Measurements from ENCODE around the gene ZSWIM5. TPM values are rescaled to one million over a fixed set of nuclear protein-coding genes. Genes with fewer than 3 reads are reported as not detected.

Gene ZSWIM5
- total RNA-seq, 1 experiment from 2014 or later, result 0.56 TPM

DNA sequence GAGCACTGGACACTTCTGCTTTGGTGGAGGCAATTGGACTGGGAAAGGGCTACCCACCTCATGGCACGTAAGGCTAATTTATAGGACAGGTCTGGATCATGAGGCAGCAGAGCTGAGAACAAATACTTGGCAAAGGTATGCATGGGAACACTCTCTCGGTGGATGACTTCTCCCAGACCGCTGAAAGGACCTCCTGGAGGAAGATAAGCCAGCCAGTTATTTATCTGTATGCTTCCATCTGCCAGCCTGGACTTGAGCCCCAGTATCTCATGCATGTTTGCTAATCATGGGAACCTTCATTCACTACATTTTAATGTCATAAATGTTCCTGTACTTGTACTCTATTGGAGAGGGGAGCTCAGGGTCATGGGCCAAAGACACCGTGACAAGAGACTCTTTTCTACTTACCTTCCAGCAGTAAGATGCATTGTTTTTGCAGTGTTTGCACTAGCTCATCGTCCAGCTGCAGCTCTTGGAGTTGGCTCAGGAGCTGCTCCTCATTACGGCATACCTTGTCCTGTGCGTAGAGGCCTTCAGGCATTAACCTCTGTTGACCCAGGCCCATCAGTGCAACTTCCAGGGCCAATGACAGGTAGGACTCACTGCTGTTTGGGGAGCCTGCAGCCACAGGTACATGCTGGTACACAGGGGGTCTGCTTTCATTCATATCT lies 170.6 kb downstream of the ZSWIM5 start:
- Histone ChIP-seq H3K9me3 (no peaks in the 10 kb centered on the region), H3K4me3 (no peak overlapping the region), H3K27me3 (no peaks in the 10 kb centered on the region), H3K36me3 (no peaks in the 10 kb centered on the region)
- DNase-seq, result no peak

DNA sequence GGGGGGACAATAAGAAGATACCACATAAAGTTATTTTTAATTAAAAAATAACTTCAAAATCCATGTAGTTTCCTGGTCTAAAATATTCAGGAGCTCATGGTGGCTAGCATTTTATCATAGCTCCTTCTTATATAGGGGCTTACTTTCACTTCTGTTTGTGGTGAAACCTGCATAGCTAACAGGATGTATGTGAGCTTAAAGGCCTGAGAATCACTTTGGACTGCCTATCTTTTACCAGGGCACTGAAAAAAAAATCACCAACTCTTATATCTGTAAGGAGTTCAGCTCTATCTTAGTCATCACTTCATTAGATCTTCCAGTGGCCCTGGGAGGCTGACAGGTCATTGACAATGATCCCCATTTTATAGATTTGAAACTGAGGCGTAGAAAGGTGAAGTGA lies 173.0 kb downstream of the ZSWIM5 start:
- Histone ChIP-seq H3K4me3 (no peak overlapping the region), H3K9me3 (no peaks in the 10 kb centered on the region), H3K36me3 (no peaks in the 10 kb centered on the region), H3K27me3 (no peaks in the 10 kb centered on the region)
- no peak for DNase-seq

DNA sequence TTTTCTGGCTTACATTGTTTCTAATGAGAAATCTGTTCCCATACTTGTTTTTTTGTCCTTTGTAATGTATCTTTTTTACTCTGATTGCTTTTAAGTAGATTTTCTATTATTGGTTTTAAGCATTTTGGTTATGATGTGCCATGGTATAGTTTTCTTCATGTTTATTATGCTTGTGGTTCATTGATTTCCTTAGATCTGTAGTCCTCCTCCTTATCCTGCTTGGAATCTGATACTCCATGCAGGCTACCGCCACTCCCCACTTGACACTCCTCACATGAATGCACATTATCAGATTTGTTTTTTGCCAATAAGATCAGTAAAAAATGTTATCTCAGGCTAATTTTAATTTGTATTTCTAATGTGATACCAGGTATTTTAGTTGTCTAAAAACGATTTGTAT lies 173.6 kb downstream of the ZSWIM5 start:
- H3K4me3 ChIP-seq, result no peak overlapping the region
- H3K27me3 ChIP-seq, result no peaks in the 10 kb centered on the region
- no peak for DNase-seq
- no peaks in the 10 kb centered on the region for H3K9me3 ChIP-seq
- no peaks in the 10 kb centered on the region for H3K36me3 ChIP-seq

DNA sequence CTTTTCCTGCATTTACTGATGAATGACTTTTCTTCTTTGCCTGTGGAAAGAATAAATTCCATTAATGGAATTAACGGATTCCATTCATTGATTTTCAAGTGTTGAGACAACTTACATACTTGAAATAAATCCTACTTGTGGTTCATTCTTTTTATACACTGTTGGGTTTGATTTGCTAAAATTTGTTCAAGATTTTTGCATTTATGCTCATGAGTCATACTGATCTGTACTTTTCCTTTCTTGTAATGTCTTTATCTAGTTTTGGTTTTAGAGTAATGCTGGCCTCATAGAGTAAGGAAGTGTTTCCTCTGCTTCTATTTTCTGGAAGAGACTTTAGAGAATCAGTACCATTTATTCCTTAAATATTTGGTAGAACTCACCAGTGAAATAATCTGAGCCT lies 180.0 kb downstream of the ZSWIM5 start:
- Histone ChIP-seq H3K27me3 (no peaks in the 10 kb centered on the region), H3K4me3 (no peak overlapping the region), H3K36me3 (no peaks in the 10 kb centered on the region), H3K9me3 (no peaks in the 10 kb centered on the region)
- no peak for DNase-seq

DNA sequence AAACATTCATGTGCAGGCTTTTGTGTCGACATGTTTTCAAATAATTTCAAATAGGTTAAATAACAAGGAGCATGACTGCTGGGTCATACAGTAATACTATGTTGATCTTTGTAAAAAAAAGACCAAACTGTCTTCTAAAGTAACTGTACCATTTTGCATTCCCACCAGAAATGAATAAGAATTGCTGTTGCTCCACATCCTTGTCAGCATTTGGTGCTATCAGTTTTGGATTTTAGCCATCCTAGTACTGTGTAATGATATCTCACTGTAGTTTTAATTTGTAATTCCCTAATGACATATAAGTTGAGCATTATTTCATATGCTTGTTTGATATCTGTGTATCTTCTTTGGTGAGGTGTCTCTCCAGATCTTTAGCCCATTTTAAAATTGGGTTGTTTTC lies 182.7 kb downstream of the ZSWIM5 start:
- H3K36me3 ChIP-seq, result no peaks in the 10 kb centered on the region
- no peaks in the 10 kb centered on the region for H3K27me3 ChIP-seq

DNA sequence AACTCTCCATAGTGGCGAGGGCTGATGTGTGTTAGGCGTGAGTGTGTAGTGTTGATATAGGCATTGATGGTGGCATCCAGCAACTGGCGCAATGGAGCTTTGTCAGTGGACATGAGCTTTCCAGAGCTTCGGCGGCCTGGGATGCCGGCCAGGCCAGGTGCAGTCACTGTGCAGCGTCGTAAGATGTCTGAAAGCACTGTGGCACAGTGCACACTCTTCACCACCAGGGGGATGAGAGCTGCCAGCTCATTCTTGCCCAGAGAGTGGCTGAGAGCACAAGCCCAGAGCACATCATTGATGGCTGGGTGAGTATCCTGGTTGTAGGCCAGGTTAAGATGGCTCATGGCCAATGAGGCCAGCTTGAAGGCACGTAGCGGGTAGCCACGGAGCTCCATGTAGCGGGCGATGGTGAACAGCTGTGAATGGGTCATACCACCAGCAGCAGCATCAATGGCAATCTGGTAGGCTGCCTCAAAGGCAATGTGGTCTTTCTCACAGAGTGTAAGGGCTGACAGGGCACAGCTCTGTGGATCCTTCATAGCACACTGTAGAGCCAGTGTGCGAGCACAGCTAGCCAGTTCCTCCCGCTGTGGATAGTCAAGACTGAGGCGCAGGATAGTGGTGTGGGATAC lies 187.7 kb downstream of the ZSWIM5 start:
- peak; percentile 53 for DNase-seq
- Histone ChIP-seq H3K36me3 (peaks cover 12% of the 10 kb centered on the region), H3K9me3 (no peaks in the 10 kb centered on the region), H3K4me3 (no peak overlapping the region), H3K27me3 (no peaks in the 10 kb centered on the region)

More for the DNA sequence above, 182.7 kb downstream of the ZSWIM5 start:
- no peaks in the 10 kb centered on the region for H3K9me3 ChIP-seq
- no peak for DNase-seq
- no peak overlapping the region for H3K4me3 ChIP-seq

DNA sequence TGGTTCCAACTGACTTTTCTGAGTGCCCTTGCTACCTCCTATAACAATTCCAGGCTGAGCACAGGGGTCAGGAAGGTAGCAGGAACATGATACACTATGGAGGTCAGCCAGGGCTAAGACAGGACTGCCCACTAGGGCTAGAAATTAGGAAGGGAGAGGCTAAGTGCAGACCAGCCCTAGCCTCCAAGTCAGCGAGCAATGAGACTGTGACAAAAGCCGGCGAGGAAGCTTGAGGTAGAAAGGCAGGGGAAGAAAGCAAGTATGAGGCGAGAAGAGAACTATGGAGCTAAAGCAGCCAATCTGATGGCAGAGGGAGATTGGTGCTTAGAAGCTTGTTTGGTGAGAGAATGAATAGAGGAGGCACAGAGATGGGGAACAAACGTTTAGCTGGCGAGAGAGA lies 189.6 kb downstream of the ZSWIM5 start:
- Histone ChIP-seq H3K4me3 (no peak overlapping the region), H3K36me3 (peaks cover 18% of the 10 kb centered on the region), H3K27me3 (no peaks in the 10 kb centered on the region), H3K9me3 (no peaks in the 10 kb centered on the region)
- DNase-seq, result no peak

DNA sequence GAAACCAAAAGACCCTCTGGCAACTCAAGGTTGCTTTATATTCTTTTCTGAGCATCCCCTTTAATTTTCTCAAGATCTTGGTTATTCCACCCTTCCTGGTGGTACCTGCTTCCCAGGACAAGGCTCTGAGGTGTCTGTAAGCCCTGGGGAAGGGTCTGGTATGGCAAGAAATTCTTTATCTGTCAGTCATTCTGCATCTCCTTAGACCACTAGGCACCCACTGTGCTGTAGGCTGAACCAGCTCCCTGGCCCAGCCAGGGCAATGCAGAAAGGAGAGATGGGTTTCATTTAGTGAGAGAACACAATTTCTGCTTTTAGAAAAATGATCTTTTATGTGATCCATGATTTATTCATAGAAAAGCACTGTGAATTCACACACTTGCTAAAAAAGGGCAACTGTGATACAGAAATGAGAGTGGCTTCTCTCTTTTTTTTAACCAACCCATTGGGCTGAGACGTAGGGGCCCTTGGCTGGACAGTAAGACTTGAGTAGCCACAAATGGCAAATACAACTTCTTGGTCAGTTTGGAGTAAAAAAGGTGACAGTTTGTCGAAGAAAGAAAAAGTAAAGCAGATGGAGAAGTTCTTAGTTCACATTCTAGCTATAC lies 190.2 kb downstream of the ZSWIM5 start:
- no peaks in the 10 kb centered on the region for H3K27me3 ChIP-seq
- H3K4me3 ChIP-seq, result no peak overlapping the region
- DNase-seq, result no peak
- H3K36me3 ChIP-seq, result peaks cover 18% of the 10 kb centered on the region
- no peaks in the 10 kb centered on the region for H3K9me3 ChIP-seq

DNA sequence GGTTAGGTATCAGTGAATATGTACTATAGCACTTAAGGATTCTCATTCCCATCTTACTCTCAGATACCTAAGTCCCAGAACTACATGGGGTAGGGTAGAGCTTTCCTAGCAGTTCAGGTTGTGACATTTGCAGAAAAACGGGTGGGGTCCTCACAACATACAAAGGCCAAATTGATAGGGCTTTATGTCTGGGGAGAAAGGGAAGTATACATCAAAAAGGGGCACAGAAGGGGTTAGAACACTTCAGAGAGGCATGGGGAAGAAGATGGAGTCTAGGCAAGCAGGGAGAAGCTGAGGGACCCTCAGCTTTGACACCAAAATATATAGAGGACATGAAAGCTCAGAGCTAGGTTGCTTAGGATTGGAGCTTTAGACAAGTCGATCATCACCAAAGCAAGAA lies 190.7 kb downstream of the ZSWIM5 start:
- no peak for DNase-seq
- no peak overlapping the region for H3K4me3 ChIP-seq
- H3K9me3 ChIP-seq, result no peaks in the 10 kb centered on the region
- H3K36me3 ChIP-seq, result peaks cover 18% of the 10 kb centered on the region
- no peaks in the 10 kb centered on the region for H3K27me3 ChIP-seq

DNA sequence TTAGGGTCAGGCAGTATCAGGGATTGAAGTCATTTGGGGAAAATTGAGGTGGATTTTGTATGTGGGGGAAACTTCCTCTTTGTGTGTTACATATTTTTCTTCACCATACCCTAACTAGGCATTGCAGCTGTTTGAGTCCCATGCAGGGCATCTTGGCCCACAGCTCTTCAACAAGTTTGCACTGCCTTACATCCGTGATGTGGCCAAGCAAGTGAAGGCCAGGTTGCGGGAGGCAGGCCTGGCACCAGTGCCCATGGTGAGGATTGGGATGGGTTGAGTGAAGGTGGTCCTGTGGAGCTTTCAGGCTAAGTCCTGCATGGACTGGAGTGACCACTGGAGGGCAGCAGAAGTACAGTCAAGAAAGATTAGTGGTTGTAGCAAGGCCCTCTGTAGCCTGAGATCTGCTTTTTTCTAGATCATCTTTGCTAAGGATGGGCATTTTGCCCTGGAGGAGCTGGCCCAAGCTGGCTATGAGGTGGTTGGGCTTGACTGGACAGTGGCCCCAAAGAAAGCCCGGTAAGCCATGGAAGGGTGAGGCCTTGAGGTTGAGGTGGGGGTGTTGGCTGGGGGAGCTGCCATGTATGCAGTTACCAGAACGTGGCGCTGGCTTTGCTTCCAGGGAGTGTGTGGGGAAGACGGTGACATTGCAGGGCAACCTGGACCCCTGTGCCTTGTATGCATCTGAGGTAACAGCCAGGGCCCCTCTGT lies 191.9 kb downstream of the ZSWIM5 start:
- peaks cover 18% of the 10 kb centered on the region for H3K36me3 ChIP-seq
- no peaks in the 10 kb centered on the region for H3K27me3 ChIP-seq
- H3K9me3 ChIP-seq, result no peaks in the 10 kb centered on the region
- peak; percentile 59 for DNase-seq
- H3K4me3 ChIP-seq, result no peak overlapping the region

DNA sequence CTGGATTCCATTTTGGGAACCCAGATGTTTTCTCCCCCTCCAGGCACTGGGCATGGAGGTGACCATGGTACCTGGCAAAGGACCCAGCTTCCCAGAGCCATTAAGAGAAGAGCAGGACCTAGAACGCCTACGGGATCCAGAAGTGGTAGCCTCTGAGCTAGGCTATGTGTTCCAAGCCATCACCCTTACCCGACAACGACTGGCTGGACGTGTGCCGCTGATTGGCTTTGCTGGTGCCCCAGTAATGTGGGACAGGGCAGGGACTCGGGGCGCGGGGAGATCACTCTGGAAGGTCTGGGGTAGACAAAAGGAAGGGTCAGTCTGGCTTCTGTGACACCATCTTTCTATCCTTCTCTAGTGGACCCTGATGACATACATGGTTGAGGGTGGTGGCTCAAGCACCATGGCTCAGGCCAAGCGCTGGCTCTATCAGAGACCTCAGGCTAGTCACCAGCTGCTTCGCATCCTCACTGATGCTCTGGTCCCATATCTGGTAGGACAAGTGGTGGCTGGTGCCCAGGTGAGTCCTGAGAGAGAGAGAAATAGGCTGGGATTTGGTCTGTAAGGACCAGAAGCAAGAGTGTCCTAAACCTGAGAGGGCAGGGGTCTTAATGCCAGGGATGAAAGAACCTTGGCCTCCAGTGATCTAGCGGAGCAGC lies 192.7 kb downstream of the ZSWIM5 start:
- no peak overlapping the region for H3K4me3 ChIP-seq
- peaks cover 23% of the 10 kb centered on the region for H3K36me3 ChIP-seq
- H3K9me3 ChIP-seq, result no peaks in the 10 kb centered on the region
- H3K27me3 ChIP-seq, result no peaks in the 10 kb centered on the region
- no peak for DNase-seq

DNA sequence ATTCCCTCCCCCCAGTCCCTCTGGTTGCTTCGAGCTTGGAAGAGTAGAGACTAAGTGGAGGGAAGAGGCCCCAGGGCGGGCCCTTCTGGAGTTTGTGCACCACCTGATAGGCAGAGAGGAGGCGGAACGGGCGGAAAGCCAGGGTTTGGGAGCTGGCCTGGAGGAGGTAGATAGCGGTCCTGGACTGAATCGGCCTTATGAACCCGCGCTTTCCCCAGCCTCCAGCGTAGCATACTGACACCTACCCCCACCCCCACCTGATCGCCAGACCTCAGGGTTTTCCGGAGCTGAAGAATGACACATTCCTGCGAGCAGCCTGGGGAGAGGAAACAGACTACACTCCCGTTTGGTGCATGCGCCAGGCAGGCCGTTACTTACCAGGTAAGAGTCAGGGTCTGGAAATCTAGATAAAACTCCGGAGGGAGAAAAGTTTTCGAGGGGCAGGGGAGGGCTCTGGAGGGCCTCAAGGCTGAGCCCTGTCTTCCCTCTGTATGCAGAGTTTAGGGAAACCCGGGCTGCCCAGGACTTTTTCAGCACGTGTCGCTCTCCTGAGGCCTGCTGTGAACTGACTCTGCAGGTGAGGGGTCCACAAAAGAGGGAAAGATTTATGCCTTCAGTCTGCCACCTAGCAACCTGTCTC lies 193.6 kb downstream of the ZSWIM5 start:
- Histone ChIP-seq H3K27me3 (no peaks in the 10 kb centered on the region), H3K4me3 (peak overlapping the region; percentile 93), H3K9me3 (no peaks in the 10 kb centered on the region), H3K36me3 (peaks cover 24% of the 10 kb centered on the region)
- peak; percentile 81 for DNase-seq

DNA sequence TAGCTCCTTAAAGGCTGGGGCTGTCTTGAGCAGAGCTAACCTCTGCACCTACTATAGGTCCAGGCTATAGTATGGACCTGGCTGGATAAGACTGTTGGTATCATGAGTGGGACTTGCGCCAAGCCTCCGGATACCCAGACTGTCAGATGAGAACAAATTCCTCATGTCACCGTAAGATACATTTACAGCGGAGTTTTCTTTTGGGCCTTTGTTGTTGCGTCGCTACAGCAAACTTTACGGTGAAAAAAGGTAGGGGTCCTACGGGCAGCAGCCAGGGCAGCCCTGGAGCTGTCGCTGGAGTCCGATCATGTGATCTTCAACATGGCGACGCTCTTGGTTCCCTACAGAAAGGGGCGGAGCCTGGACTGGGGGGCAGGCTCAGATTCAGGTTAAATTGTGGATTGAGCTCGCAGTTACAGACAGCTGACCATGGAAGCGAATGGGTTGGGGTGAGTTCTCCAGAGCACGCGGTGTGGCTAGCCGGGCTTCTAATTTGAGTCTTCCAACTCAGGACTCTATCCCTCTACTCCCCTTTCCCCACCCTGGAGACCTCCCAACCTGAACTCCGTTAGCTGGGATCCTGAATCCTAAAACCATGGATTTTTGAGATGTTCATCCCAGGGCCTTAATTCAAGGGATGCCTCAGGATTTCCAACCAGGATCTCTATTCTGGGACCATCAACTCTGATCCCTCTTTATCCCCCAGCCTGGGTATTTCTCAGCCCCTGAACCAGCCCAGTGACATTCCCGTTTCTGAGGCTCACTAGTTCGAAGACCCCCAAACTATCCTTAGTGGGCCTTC lies 194.4 kb downstream of the ZSWIM5 start, which contains the start of gene UROD:
UROD (plus strand) TSS at position 418 of the 802 bp plus-strand sequence; CDS start at position 430, 12 bp downstream.
- Histone ChIP-seq H3K36me3 (peaks cover 24% of the 10 kb centered on the region), H3K9me3 (no peaks in the 10 kb centered on the region), H3K27me3 (no peaks in the 10 kb centered on the region), H3K4me3 (peak within 1 kb of the TSS; percentile 93)
- DNase-seq, result peak; percentile 94

DNA sequence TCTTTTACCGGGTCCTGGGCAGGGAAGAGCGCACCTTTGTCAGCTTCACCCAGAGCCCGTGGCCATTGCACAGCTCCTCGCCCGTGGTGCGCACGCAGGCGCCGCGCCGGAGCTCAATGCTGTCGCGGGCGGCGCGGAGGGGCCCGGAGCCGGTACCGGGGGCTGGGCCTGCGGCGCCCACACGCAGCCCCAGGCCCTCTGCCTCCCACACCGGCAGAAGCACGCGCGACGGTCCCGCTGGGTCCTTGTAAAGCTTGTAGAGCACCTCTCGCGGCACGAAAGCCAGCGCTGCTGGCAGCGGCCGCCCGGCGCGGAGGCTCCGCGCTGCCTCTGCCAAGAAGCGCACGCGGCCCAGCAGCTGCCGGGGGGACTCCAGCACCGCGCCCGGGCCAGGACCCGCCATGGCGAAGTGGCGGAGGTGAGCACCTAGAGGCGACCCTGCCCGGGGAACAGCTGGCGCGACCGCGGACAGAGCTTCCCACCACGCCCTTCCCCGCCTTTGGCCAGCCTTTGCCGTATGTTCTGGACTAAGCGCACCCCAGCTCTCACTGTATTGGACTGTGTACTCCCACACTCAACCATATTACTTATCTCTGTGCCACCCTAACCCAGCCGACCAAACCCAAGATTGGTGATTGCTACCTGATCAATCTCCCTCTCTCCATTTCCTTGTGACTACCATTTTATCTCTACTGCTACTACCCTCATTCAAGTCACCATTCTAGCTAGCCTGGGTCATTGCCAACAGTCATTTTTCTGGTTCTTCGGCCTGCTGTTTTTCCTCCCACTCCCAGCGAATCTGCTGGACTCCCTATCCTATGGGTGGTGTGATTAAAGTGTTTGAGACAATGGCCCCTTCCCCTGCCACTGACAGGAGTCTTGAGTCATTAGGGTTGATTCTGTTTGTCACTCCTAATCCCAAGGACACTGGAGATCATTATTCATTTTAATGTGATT lies 195.3 kb downstream of the ZSWIM5 start, which contains the start of gene HECTD3:
HECTD3 (minus strand) TSS at position 470 of the 957 bp plus-strand sequence; CDS start at position 403, 67 bp downstream.
- peak within 1 kb of the TSS; percentile 93 for H3K4me3 ChIP-seq
- peaks cover 24% of the 10 kb centered on the region for H3K36me3 ChIP-seq
- H3K9me3 ChIP-seq, result no peaks in the 10 kb centered on the region
- peak; percentile 78 for DNase-seq
- H3K27me3 ChIP-seq, result no peaks in the 10 kb centered on the region

All from MG63 (cell line).